PC-9 (cell line): ENCODE data around the gene CDH13. TPM values are rescaled to one million over a fixed set of nuclear protein-coding genes. Genes with fewer than 3 reads are reported as not detected.

ENCODE experiments used
- BruUV-seq: library from RNA; stranded (reverse); fragments of 400-500 nt; replicated peaks from 2 replicates; lab custom pipeline; 2021; lab: Mats Ljungman, UMichigan
- CTCF ChIA-PET: fragments of 300-600 bp; sonication (Branson Sonifier 250); formaldehyde crosslinking; loops from one replicate; lab custom pipeline; 2022; ENCODE audit warnings: antibody characterized with exemption; lab: Charles Lee
- POLR2A ChIA-PET: fragments of 300-600 bp; sonication (Branson Sonifier 250); formaldehyde crosslinking; loops from one replicate; lab custom pipeline; 2022; ENCODE audit warnings: antibody characterized with exemption; ENCODE audit not compliant: unreplicated experiment; lab: Charles Lee
- DNase-seq, 2 experiments: peaks; one replicate each; pipeline versions ENCODE4 v3.0.0 to v3.0.0-alpha.2; 2015 to 2022; ENCODE audit warnings: mixed read lengths in 1 of 2
- H2AFZ ChIP-seq: fragments of 200-600 bp; sonication (generic); 2 replicates; pipeline ENCODE4 v1.8.1; 2017; ENCODE audit warnings: antibody characterized with exemption
- H3F3A ChIP-seq: fragments of 200-600 bp; sonication (generic); 2 replicates; pipeline ENCODE4 v1.8.1; 2017; ENCODE audit warnings: antibody characterized with exemption, mild to moderate bottlenecking, low read depth; ENCODE audit not compliant: insufficient read depth
- H3K27ac ChIP-seq: fragments of 200-600 bp; sonication (generic); 2 replicates; pipeline ENCODE4 v1.6.1; 2016; ENCODE audit warnings: mixed run types
- H3K27me3 ChIP-seq: fragments of 200-600 bp; sonication (generic); 2 replicates; pipeline ENCODE4 v1.6.1; 2016; ENCODE audit warnings: low read depth, mixed run types; ENCODE audit not compliant: insufficient read depth
- H3K36me3 ChIP-seq: fragments of 200-600 bp; sonication (generic); 2 replicates; pipeline ENCODE4 v1.6.1; 2016; ENCODE audit warnings: low read depth, mixed run types
- H3K4me1 ChIP-seq: fragments of 200-600 bp; sonication (generic); replicated peaks from 2 replicates; pipeline ENCODE4 v1.6.1; 2016; ENCODE audit warnings: mixed run types; ENCODE audit not compliant: insufficient read depth
- H3K4me2 ChIP-seq: fragments of 200-600 bp; sonication (generic); 2 replicates; pipeline ENCODE4 v1.6.1; 2017; ENCODE audit warnings: mixed run types
- H3K4me3 ChIP-seq: fragments of 200-600 bp; sonication (generic); 2 replicates; pipeline ENCODE4 v1.6.1; 2016; ENCODE audit warnings: mixed run types
- H3K79me2 ChIP-seq: fragments of 200-600 bp; sonication (generic); 2 replicates; pipeline ENCODE4 v1.6.1; 2017; ENCODE audit warnings: low read depth, mixed run types
- H3K9me2 ChIP-seq: fragments of 200-600 bp; sonication (generic); 2 replicates; pipeline ENCODE4 v1.8.1; 2017; ENCODE audit warnings: mild to moderate bottlenecking; ENCODE audit not compliant: insufficient read depth
- H3K9me3 ChIP-seq: fragments of 200-600 bp; sonication (generic); 2 replicates; pipeline ENCODE4 v1.8.1; 2016; ENCODE audit warnings: low read depth; ENCODE audit not compliant: insufficient read depth
- H4K20me1 ChIP-seq: fragments of 200-600 bp; sonication (generic); 2 replicates; pipeline ENCODE4 v1.8.1; 2017; ENCODE audit not compliant: insufficient read depth
- CTCF ChIP-seq: fragments of 200-600 bp; sonication (generic); conservative IDR thresholded peaks from 2 replicates; pipeline ENCODE4 v1.6.1; 2017; ENCODE audit warnings: mixed run types, antibody characterized with exemption, mild to moderate bottlenecking, moderate library complexity
- EZH2 ChIP-seq: fragments of 200-600 bp; sonication (generic); IDR thresholded peaks from 2 replicates; pipeline ENCODE4 v1.8.0; 2017; ENCODE audit warnings: antibody characterized with exemption, low read depth
- intact Hi-C: fragments of 100-400 bp; cut with micrococcal nuclease; formaldehyde crosslinking; loops from one replicate; pipeline ENCODE4 v1.10.0; 2022; ENCODE audit not compliant: unreplicated experiment
- total RNA-seq: library from RNA; stranded (reverse); gene quantifications from 2 replicates; pipeline ENCODE4 v1.2.3, GENCODE V29; 2021

Gene CDH13
- total RNA-seq, 1 experiment from 2014 or later: 0.24 TPM

- H4K20me1 ChIP-seq: no peaks in the 10 kb centered on the region
- no peaks in the 10 kb centered on the region for H3F3A ChIP-seq
- no peaks in the 10 kb centered on the region for H3K9me2 ChIP-seq
- no peaks in the 10 kb centered on the region for H3K36me3 ChIP-seq
- intact Hi-C loops: no loop called here
- peaks cover 18% of the 10 kb centered on the region for H3K27me3 ChIP-seq
- CTCF ChIA-PET: no interaction called here
- POLR2A ChIA-PET: no interaction called here
- H3K4me2 ChIP-seq: no peak overlapping the region
- H3K79me2 ChIP-seq: no peaks in the 10 kb centered on the region
- no TSS peak for BruUV-seq
- no peaks in the 10 kb centered on the region for H3K4me1 ChIP-seq
- no peaks in the 10 kb centered on the region for H3K9me3 ChIP-seq
- no peak overlapping the region for H3K4me3 ChIP-seq
- no peak overlapping the region for H2AFZ ChIP-seq
- no peak for DNase-seq
- H3K27ac ChIP-seq: no peak overlapping the region
- TF ChIP-seq CTCF (no peak), EZH2 (no peak)
Observed at GRCh38 chr16:82772215-82772614, 145.4 kb downstream of the CDH13 start.

GRCh38 chr16:82773018-82773417, 146.2 kb downstream of the CDH13 start:
- Histone ChIP-seq H3K27ac (no peak overlapping the region), H3F3A (no peaks in the 10 kb centered on the region), H3K27me3 (peaks cover 18% of the 10 kb centered on the region), H4K20me1 (no peaks in the 10 kb centered on the region), H3K9me2 (no peaks in the 10 kb centered on the region), H3K4me3 (no peak overlapping the region), H3K4me2 (no peak overlapping the region), H3K9me3 (no peaks in the 10 kb centered on the region), H3K79me2 (no peaks in the 10 kb centered on the region), H2AFZ (no peak overlapping the region), H3K4me1 (no peaks in the 10 kb centered on the region), H3K36me3 (no peaks in the 10 kb centered on the region)
- ChIA-PET CTCF (no interaction called here), POLR2A (no interaction called here)
- no peak for DNase-seq
- no TSS peak for BruUV-seq
- no peak for TF ChIP-seq EZH2
- TF ChIP-seq CTCF: no peak
- intact Hi-C loops: no loop called here

GRCh38 chr16:82776470-82777146, 149.8 kb downstream of the CDH13 start:
- H3K9me3 ChIP-seq: no peaks in the 10 kb centered on the region

More at GRCh38 chr16:82776470-82777146, 149.8 kb downstream of the CDH13 start:
- POLR2A ChIA-PET: no interaction called here
- TF ChIP-seq CTCF (no peak), EZH2 (no peak)
- no peak for DNase-seq
- BruUV-seq: no TSS peak
- Histone ChIP-seq H3K4me1 (no peaks in the 10 kb centered on the region), H2AFZ (no peak overlapping the region), H4K20me1 (no peaks in the 10 kb centered on the region), H3K4me3 (no peak overlapping the region), H3K27me3 (peaks cover 14% of the 10 kb centered on the region; the same call in 1 of the 2 replicates), H3F3A (no peaks in the 10 kb centered on the region), H3K4me2 (no peak overlapping the region), H3K36me3 (no peaks in the 10 kb centered on the region), H3K9me2 (no peaks in the 10 kb centered on the region), H3K27ac (no peak overlapping the region), H3K79me2 (no peaks in the 10 kb centered on the region)
- CTCF ChIA-PET: no interaction called here
- intact Hi-C loops: no loop called here
